A549 (cell line): ENCODE data around the gene JAML. TPM values are rescaled to one million over a fixed set of nuclear protein-coding genes. Genes with fewer than 3 reads are reported as not detected.

Source experiments
- ATAC-seq, 2 experiments: fragments of 200-7000 bp in 1 of 2; fragments of >200 bp in 1 of 2; cut with Nextera tagmentation in 1 of 2; cut with Tn5 transposase in 1 of 2; 3 replicates each; pipeline versions ENCODE4 v1.8.0 to v1.9.1; 2018 to 2020; ENCODE audit warnings: mild to moderate bottlenecking in 1 of 2, moderate library complexity in 1 of 2
- CTCF ChIA-PET: fragments of 300-600 bp; sonication (Branson Sonifier 250); formaldehyde crosslinking; extraction: SDS; loops from one replicate; lab custom pipeline; 2021; ENCODE audit warnings: antibody characterized with exemption, inconsistent platforms; lab: Yijun Ruan, JAX
- POLR2A ChIA-PET: fragments of 350-600 bp; formaldehyde crosslinking; extraction: SDS; loops from one replicate; lab custom pipeline; 2021; ENCODE audit warnings: antibody characterized with exemption, inconsistent platforms; lab: Yijun Ruan, JAX
- DNase-seq, 2 experiments: peaks; one replicate each; pipeline versions ENCODE4 v3.0.0 to v3.0.0-alpha.2; 2011 to 2016; ENCODE audit warnings: low read depth in 1 of 2, low spot score in 1 of 2
- FAIRE-seq: peaks from 2 replicates; lab custom pipeline; 2011; peaks lifted over from hg19 to GRCh38; lab: Jason Lieb, UNC
- H3K27ac ChIP-seq, 2 experiments: fragments of >200 bp; sonication (Bioruptor Twin); formaldehyde crosslinking; 3 replicates each; pipeline ENCODE4 v1.5.1; 2016 to 2017
- H3K4me1 ChIP-seq: fragments of >200 bp; sonication (Bioruptor Twin); formaldehyde crosslinking; 3 replicates; pipeline ENCODE4 v1.6.1; 2016
- H3K4me2 ChIP-seq: fragments of >200 bp; sonication (Bioruptor Twin); formaldehyde crosslinking; 3 replicates; pipeline ENCODE4 v1.6.1; 2016
- H3K4me3 ChIP-seq: fragments of >200 bp; sonication (Bioruptor Twin); formaldehyde crosslinking; 3 replicates; pipeline ENCODE4 v1.5.1; 2016
- H3K9me3 ChIP-seq: fragments of >200 bp; sonication (Bioruptor Twin); formaldehyde crosslinking; 3 replicates; pipeline ENCODE4 v1.6.1; 2016
- CBX8 ChIP-seq: fragments of 200-600 bp; sonication (generic); IDR thresholded peaks from 2 replicates; pipeline ENCODE4 v1.6.1; 2016
- EP300 ChIP-seq, 2 experiments: fragments of >200 bp; sonication (Bioruptor Twin); formaldehyde crosslinking; IDR thresholded peaks; 2 replicates in 1 of 2; 3 replicates in 1 of 2; pipeline ENCODE4 v1.6.1; 2016 to 2017
- ESRRA ChIP-seq: fragments of 150-350 bp; IDR thresholded peaks from 2 replicates; pipeline ENCODE4 v1.6.1; 2014; ENCODE audit warnings: mild to moderate bottlenecking, low read length, borderline replicate concordance
- FOSB ChIP-seq: fragments of 250-450 bp; sonication (Bioruptor Pico); IDR thresholded peaks from 2 replicates; pipeline ENCODE4 v1.5.0; 2020; ENCODE audit warnings: mild to moderate bottlenecking, moderate library complexity
- FOSL2 ChIP-seq, 2 experiments: fragments of 450-650 bp in 1 of 2; fragments of >200 bp in 1 of 2; sonication (Bioruptor Twin) in 1 of 2; formaldehyde crosslinking; IDR thresholded peaks; 2 replicates each; pipeline versions ENCODE4 v1.5.0 to v1.6.1; 2016 to 2020; ENCODE audit warnings: mild to moderate bottlenecking in 1 of 2, moderate library complexity in 1 of 2
- FOXS1 ChIP-seq: fragments of 250-450 bp; sonication (Bioruptor Pico); IDR thresholded peaks from 2 replicates; pipeline ENCODE4 v1.5.0; 2020; ENCODE audit warnings: mild to moderate bottlenecking, moderate library complexity
- GATA3 ChIP-seq: IDR thresholded peaks from 2 replicates; pipeline ENCODE4 v1.6.1; 2012; ENCODE audit warnings: borderline replicate concordance
- HEYL ChIP-seq: fragments of 250-450 bp; sonication (Bioruptor Pico); IDR thresholded peaks from 2 replicates; pipeline ENCODE4 v1.8.0; 2021; ENCODE audit warnings: mild to moderate bottlenecking, moderate library complexity
- HOXB13 ChIP-seq: fragments of 250-450 bp; sonication (Bioruptor Pico); IDR thresholded peaks from 2 replicates; pipeline ENCODE4 v1.5.0; 2020; ENCODE audit warnings: low read depth, mild to moderate bottlenecking, moderate library complexity
- HOXB5 ChIP-seq: fragments of 250-450 bp; sonication (Bioruptor Pico); IDR thresholded peaks from 2 replicates; pipeline ENCODE4 v1.5.0; 2020; ENCODE audit warnings: mild to moderate bottlenecking, moderate library complexity
- JUNB ChIP-seq: fragments of >200 bp; sonication (Bioruptor Twin); formaldehyde crosslinking; IDR thresholded peaks from 2 replicates; pipeline ENCODE4 v1.6.1; 2016
- KDM1A ChIP-seq: fragments of 200-600 bp; sonication (generic); IDR thresholded peaks from 2 replicates; pipeline ENCODE4 v1.6.1; 2016; ENCODE audit warnings: low read depth, mild to moderate bottlenecking
- MAZ ChIP-seq: fragments of 150-350 bp; IDR thresholded peaks from 2 replicates; pipeline ENCODE4 v1.6.1; 2014; ENCODE audit warnings: antibody characterized with exemption, low read depth, low read length, borderline replicate concordance
- RARB ChIP-seq: fragments of 250-450 bp; sonication (Bioruptor Pico); IDR thresholded peaks from 2 replicates; pipeline ENCODE4 v1.8.0; 2021; ENCODE audit warnings: mild to moderate bottlenecking, moderate library complexity
- RNF2 ChIP-seq: fragments of 200-600 bp; sonication (generic); IDR thresholded peaks from 2 replicates; pipeline ENCODE4 v1.6.1; 2016; ENCODE audit warnings: low read depth, mild to moderate bottlenecking, antibody characterized with exemption, moderate library complexity, borderline replicate concordance
- SMC3 ChIP-seq: fragments of >200 bp; sonication (Bioruptor Twin); formaldehyde crosslinking; IDR thresholded peaks from 3 replicates; pipeline ENCODE4 v1.6.1; 2018; ENCODE audit warnings: inconsistent platforms
- TFCP2L1 ChIP-seq: fragments of 250-450 bp; sonication (Bioruptor Pico); IDR thresholded peaks from 2 replicates; pipeline ENCODE4 v1.5.0; 2021; ENCODE audit warnings: mild to moderate bottlenecking
- TP53 ChIP-seq: fragments of 250-450 bp; sonication (Bioruptor Pico); IDR thresholded peaks from 2 replicates; pipeline ENCODE4 v1.5.0; 2021; ENCODE audit warnings: mild to moderate bottlenecking, moderate library complexity
- ZNF302 ChIP-seq: fragments of 250-450 bp; sonication (Bioruptor Pico); IDR thresholded peaks from 2 replicates; pipeline ENCODE4 v1.9.0; 2021; ENCODE audit warnings: inconsistent platforms, mild to moderate bottlenecking, moderate library complexity
- WGBS: methylation state at CpG from one replicate; pipeline ENCODE4 v1.1.6; 2017; ENCODE audit errors: missing lambda C conversion rate; 5-methylcytosine and 5-hydroxymethylcytosine counted together
- polyA plus RNA-seq, 4 experiments: library from polyadenylated mRNA; depleted of rRNA in 3 of 4; stranded (reverse); fragments of >200 nt; fragmentation: RNase III in 1 of 4; extraction: RNeasy Plus Mini Kit Qiagen cat#74134 plus additional on column Dnase treatment in 1 of 4; gene quantifications; 2 replicates in 3 of 4; 3 replicates in 1 of 4; pipeline ENCODE4 v1.2.3, GENCODE V29; 2011 to 2017
- TF ChIP-seq, protein P1 (sequence below): fragments of 200-600 bp; sonication (generic); IDR thresholded peaks from 2 replicates; pipeline ENCODE4 v1.6.1; 2016; ENCODE audit warnings: antibody characterized with exemption, mild to moderate bottlenecking, moderate library complexity
- TF ChIP-seq, protein P2 (sequence below): fragments of >200 bp; sonication (Bioruptor Twin); formaldehyde crosslinking; IDR thresholded peaks from 3 replicates; pipeline ENCODE4 v1.5.1; 2016

Gene JAML
- polyA plus RNA-seq, 2 of the 4 experiments (the other 2 are of a cell fraction), result not detected

DNA sequence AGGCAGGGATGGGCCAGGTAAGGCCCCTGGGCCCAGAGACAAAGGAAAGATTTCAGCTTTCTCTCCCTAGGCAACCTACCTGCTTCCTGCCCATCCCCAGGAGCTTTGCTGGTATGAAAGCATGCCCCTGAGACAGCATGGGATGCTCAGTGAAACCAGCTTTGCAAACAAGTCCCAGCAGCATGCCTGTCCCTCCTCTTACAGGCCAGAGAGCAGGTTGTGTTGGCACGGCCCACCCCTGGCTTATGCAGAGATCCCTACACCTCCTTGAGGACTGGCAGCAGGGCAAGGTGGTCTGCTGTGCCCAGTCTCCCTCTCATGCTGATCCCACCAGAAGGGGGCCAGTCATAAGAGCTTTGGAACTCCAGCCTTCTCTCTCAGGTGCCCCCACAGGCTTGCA, 75.3 kb downstream of the JAML start (continued):
- no peak for TF ChIP-seq SMC3
- TF ChIP-seq CBX8, result no peak
- no peak for TF ChIP-seq FOSL2 (IDR thresholded peaks at IDR 0.05)
- TF ChIP-seq FOSL2 (CRISPR knock-in tag; IDR thresholded peaks at IDR 0.05), result no peak
- no peak for TF ChIP-seq TFCP2L1 (CRISPR knock-in tag)

DNA sequence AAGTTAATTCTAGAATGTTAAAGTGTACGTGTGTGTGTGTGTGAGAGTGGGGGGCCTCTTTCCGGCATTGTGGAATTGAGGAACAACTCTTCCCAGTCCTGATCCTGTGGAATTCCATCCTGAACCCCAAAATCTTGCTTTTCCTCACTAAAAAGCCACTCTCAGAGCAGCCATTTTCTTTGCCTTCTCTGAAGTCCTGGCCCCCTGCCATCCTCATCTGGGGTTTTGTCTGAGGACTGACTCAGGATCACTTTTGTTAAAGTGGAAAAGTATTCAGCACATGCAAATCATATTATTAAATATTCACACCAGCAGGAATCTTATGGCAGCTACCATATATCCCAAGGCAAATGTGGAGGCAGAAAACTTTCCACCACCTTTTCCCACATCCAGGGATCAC, 76.0 kb downstream of the JAML start:
- ChIA-PET CTCF (interaction anchor here (1.3 to 14.9 kb wide), 2 partner anchors 19 to 44 kb away, joined by 3 to 165 read pairs; no protein-coding TSS in a partner anchor), POLR2A (no interaction called here)

DNA sequence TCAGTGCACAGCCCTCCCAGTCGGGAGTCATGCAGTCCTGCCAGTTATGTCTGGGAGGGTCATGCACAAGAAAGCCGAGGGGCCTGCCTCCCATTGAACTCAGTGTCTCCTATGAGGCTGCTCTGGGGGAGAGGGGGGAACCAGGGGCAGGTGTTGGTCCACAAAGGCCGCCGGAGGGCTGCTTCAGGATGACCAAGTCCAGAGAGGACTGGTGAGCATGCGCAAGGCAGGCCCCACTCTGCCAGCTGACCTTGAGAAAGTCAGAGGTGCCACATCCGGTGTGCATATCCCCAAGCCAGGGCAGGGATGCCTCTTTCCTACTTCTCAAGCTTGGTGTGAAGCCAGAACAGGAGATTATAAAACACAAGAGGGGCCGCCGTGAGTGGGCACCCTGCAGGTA, 76.6 kb downstream of the JAML start:
- 68% methylated on average over 3 of the region's 8 CpGs for WGBS
- no peaks in the 10 kb centered on the region for H3K9me3 ChIP-seq
- ATAC-seq, result no peak
- POLR2A ChIA-PET, result no interaction called here
- TF ChIP-seq KDM1A, result no peak
- TF ChIP-seq JUNB, result no peak
- TF ChIP-seq RARB, result no peak
- no peak for TF ChIP-seq TFCP2L1 (CRISPR knock-in tag)
- TF ChIP-seq, protein P1, sequence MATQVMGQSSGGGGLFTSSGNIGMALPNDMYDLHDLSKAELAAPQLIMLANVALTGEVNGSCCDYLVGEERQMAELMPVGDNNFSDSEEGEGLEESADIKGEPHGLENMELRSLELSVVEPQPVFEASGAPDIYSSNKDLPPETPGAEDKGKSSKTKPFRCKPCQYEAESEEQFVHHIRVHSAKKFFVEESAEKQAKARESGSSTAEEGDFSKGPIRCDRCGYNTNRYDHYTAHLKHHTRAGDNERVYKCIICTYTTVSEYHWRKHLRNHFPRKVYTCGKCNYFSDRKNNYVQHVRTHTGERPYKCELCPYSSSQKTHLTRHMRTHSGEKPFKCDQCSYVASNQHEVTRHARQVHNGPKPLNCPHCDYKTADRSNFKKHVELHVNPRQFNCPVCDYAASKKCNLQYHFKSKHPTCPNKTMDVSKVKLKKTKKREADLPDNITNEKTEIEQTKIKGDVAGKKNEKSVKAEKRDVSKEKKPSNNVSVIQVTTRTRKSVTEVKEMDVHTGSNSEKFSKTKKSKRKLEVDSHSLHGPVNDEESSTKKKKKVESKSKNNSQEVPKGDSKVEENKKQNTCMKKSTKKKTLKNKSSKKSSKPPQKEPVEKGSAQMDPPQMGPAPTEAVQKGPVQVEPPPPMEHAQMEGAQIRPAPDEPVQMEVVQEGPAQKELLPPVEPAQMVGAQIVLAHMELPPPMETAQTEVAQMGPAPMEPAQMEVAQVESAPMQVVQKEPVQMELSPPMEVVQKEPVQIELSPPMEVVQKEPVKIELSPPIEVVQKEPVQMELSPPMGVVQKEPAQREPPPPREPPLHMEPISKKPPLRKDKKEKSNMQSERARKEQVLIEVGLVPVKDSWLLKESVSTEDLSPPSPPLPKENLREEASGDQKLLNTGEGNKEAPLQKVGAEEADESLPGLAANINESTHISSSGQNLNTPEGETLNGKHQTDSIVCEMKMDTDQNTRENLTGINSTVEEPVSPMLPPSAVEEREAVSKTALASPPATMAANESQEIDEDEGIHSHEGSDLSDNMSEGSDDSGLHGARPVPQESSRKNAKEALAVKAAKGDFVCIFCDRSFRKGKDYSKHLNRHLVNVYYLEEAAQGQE, result no peak
- TF ChIP-seq GATA3, result no peak
- no peak for TF ChIP-seq FOSB (CRISPR knock-in tag)
- TF ChIP-seq ESRRA, result no peak
- no peak for TF ChIP-seq HOXB13
- no peak for TF ChIP-seq FOXS1 (CRISPR knock-in tag)
- TF ChIP-seq ZNF302 (CRISPR knock-in tag), result no peak
- TF ChIP-seq MAZ, result no peak
- no peak for TF ChIP-seq RNF2
- CTCF ChIA-PET, result interaction anchor here (14.9 kb wide), 1 partner anchor 20 kb away, joined by 165 read pairs; no protein-coding TSS in a partner anchor
- no peak for FAIRE-seq
- DNase-seq, result no peak
- H3K27ac ChIP-seq, result no peak overlapping the region
- no peaks in the 10 kb centered on the region; the same call in 2 of the 3 replicates for H3K4me1 ChIP-seq
- no peak overlapping the region for H3K4me3 ChIP-seq
- H3K4me2 ChIP-seq, result no peak overlapping the region

More for the DNA sequence above, 76.0 kb downstream of the JAML start:
- Histone ChIP-seq H3K27ac (no peak overlapping the region), H3K4me3 (no peak overlapping the region), H3K9me3 (no peaks in the 10 kb centered on the region), H3K4me1 (no peaks in the 10 kb centered on the region; the same call in 2 of the 3 replicates), H3K4me2 (no peak overlapping the region)
- 44% methylated on average over 2 of the region's 2 CpGs for WGBS
- ATAC-seq (no peak), DNase-seq (no peak), FAIRE-seq (no peak)
- TF ChIP-seq RARB (no peak), ESRRA (no peak), EP300 (IDR thresholded peaks at IDR 0.05) (no peak), ZNF302 (CRISPR knock-in tag) (no peak), TP53 (no peak), CBX8 (no peak), HEYL (no peak), HOXB5 (CRISPR knock-in tag) (no peak)
- TF ChIP-seq, protein P1, result no peak
- TF ChIP-seq, protein P2, sequence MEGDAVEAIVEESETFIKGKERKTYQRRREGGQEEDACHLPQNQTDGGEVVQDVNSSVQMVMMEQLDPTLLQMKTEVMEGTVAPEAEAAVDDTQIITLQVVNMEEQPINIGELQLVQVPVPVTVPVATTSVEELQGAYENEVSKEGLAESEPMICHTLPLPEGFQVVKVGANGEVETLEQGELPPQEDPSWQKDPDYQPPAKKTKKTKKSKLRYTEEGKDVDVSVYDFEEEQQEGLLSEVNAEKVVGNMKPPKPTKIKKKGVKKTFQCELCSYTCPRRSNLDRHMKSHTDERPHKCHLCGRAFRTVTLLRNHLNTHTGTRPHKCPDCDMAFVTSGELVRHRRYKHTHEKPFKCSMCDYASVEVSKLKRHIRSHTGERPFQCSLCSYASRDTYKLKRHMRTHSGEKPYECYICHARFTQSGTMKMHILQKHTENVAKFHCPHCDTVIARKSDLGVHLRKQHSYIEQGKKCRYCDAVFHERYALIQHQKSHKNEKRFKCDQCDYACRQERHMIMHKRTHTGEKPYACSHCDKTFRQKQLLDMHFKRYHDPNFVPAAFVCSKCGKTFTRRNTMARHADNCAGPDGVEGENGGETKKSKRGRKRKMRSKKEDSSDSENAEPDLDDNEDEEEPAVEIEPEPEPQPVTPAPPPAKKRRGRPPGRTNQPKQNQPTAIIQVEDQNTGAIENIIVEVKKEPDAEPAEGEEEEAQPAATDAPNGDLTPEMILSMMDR, result no peak
